Measurements from ENCODE around the gene GPR137B. TPM values are rescaled to one million over a fixed set of nuclear protein-coding genes. Genes with fewer than 3 reads are reported as not detected.

GPR137B gene
- total and polyA plus RNA-seq, 2 of the 13 experiments (the other 11 are each of a cell fraction or from before 2014, with no cell fraction given), result 0.31 to 0.41 TPM

DNA sequence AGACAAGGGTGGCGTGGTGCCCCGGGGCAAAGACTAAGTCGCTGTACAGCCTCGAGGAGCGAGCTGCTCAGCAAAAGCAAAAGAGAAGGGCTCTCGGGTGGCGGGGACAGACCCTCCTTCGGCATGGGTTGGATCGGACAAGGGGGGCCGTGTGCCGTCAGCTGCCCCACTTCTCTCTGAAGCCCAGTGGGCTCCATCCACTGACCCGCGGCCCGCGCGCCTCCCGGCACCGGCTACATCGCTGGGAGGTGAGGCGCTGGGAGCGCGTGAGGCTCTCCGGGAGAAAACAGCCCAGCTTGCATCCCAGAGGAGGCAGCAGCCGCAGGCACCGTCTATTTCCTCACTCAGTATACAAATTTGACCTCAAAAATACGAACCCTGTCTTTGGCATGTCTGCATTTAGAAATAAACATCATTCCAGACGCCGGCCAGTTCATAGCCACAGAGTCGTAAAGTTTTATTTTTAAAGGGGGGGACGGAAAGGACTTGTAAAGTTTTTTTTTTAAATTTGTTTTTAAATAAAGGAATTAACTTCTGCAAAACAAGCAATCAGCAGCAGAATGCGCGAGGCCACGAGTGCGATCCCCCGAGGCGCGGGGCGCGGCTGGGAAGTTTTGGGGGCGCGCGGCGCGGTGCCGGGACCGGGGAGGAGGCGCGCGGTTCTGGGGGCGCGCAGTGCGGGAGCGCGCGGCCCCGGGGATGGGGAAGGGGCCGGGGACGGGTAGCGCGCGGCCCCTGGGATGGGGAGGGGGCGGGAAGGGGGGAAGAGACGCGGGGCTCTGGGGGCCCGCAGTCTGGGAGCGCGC is 689 bp upstream of the GPR137B start:
- CTCF ChIA-PET (ENCODE audit: low intra/inter-chr PET ratio, low total read pairs), result no interaction called here
- no peak overlapping the region for H3K9ac ChIP-seq (ENCODE audit: insufficient read depth, low read depth, low read length)

More for the DNA sequence above, 689 bp upstream of the GPR137B start:
- no peak for DNase-seq (ENCODE audit: low spot score)
- TF ChIP-seq ZFY (CRISPR knock-in tag; IDR thresholded peaks at IDR 0.05), result no peak
- no peak for TF ChIP-seq PPARG (CRISPR knock-in tag; conservative IDR thresholded peaks at IDR 0.05)
- TF ChIP-seq ASH2L (IDR thresholded peaks at IDR 0.05; ENCODE audit: insufficient read length, low read depth, low read length), result no peak
- TF ChIP-seq ZNF687 (CRISPR knock-in tag; IDR thresholded peaks at IDR 0.05), result peak; percentile 29; the same call in 1 of the 2 replicates
- no peak for TF ChIP-seq WIZ (CRISPR knock-in tag; IDR thresholded peaks at IDR 0.05)
- peak; percentile 39 for TF ChIP-seq HNRNPLL (IDR thresholded peaks at IDR 0.05; ENCODE audit: low read depth, low read length, poor library complexity, severe bottlenecking)
- no peak for TF ChIP-seq NPAS2 (CRISPR knock-in tag; IDR thresholded peaks at IDR 0.05; ENCODE audit: borderline replicate concordance)
- TF ChIP-seq RARG (CRISPR knock-in tag; IDR thresholded peaks at IDR 0.05; ENCODE audit: low read depth), result no peak
- no peak for TF ChIP-seq HES4 (CRISPR knock-in tag; IDR thresholded peaks at IDR 0.05; ENCODE audit: borderline replicate concordance)
- peak; percentile 84 for TF ChIP-seq ZNF800 (CRISPR knock-in tag; IDR thresholded peaks at IDR 0.05)
- TF ChIP-seq GMEB2 (CRISPR knock-in tag; IDR thresholded peaks at IDR 0.05; ENCODE audit: low read depth), result no peak
- no peak for TF ChIP-seq PHB2 (IDR thresholded peaks at IDR 0.05; ENCODE audit: partially characterized antibody)
- FAIRE-seq, result no peak
- Histone ChIP-seq H3K79me2 (ENCODE audit: insufficient read depth, low read length) (no peaks in the 10 kb centered on the region), H3K27me3 (ENCODE audit: control insufficient read depth in 1 of 2, insufficient read depth in 2 of 2, low read length in 2 of 2) (peaks cover 4 to 54% of the 10 kb centered on the region in 2 experiments; a peak in 4 of 5 replicates), H3K27ac (ENCODE audit: extremely low read length, insufficient read depth, low read length) (no peak overlapping the region), H3K4me3 (replicated peaks in 1 of 3; ENCODE audit: insufficient read depth in 1 of 3, low read depth in 2 of 3, low read length in 3 of 3) (peak overlapping the region; percentile 40 to 59 (median 45); a peak in 5 of 6 replicates), H2AFZ (ENCODE audit: low read length) (no peak overlapping the region), H4K20me1 (ENCODE audit: insufficient read depth, low read length) (no peaks in the 10 kb centered on the region), H3K4me1 (ENCODE audit: insufficient read depth, low read length) (peaks cover 19% of the 10 kb centered on the region; the same call in 1 of the 2 replicates), H3K9me3 (ENCODE audit: low read length) (no peaks in the 10 kb centered on the region), H3K4me2 (ENCODE audit: low read depth, low read length) (peak overlapping the region; percentile 55), H3K36me3 (replicated peaks in 1 of 2; ENCODE audit: control insufficient read depth in 1 of 2, insufficient read depth in 2 of 2, low read length in 2 of 2) (no peaks in the 10 kb centered on the region)
- 1% methylated on average over 25 of the region's 67 CpGs for WGBS (ENCODE audit: low lambda C conversion rate)
- peak; percentile 63 for ATAC-seq
- intact Hi-C loops (cut with micrococcal nuclease; ENCODE audit: unreplicated experiment) (no loop called here), in situ Hi-C loops (cut with HindIII; ENCODE audit: extremely low pct_ligation_motif_present, low pct_unique_long_range_greater_than_20kb) (no loop called here)
- POLR2A ChIA-PET, result no interaction called here
- BruUV-seq (replicated peaks), result no TSS peak

Data from HepG2 (cell line).